Upper lobe of left lung (tissue), 4 donors: ENCODE data around the gene HASPIN.

Source experiments
- POLR2AphosphoS5 ChIP-seq, 2 donors: sonication (generic); formaldehyde crosslinking; IDR thresholded peaks; one replicate each; pipeline ENCODE4 v1.5.1; 2017; ENCODE audit warnings: antibody characterized with exemption in 2 of 2
- TF ChIP-seq, protein P1 (sequence below), 6 experiments: fragments of 450-650 bp in 4 of 6; fragments of 200-600 bp in 2 of 6; sonication (generic) in 2 of 6; IDR thresholded peaks; one replicate each; pipeline ENCODE4 v1.5.1; 2016 to 2019; ENCODE audit warnings: antibody characterized with exemption in 6 of 6

DNA sequence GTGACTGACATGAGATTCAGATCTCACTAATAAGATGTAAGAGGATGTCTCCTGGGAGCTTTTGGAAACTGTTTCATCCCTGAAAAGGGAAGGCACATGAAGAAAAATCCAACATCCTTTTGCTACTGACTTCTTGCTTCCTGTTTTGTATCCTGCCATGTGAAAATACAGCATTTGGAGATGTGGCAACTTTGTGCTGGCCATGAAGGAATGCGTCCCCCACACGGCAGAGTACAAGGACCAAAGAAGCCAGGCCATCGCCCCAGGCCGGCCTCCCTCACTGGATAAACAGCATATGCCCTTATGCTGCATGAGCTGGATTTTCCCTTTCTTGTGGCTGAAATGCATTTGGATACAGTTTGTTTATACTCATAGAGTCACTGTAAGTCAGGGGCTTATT lies 5.5 kb upstream of the HASPIN start:
- TF ChIP-seq, protein P1, sequence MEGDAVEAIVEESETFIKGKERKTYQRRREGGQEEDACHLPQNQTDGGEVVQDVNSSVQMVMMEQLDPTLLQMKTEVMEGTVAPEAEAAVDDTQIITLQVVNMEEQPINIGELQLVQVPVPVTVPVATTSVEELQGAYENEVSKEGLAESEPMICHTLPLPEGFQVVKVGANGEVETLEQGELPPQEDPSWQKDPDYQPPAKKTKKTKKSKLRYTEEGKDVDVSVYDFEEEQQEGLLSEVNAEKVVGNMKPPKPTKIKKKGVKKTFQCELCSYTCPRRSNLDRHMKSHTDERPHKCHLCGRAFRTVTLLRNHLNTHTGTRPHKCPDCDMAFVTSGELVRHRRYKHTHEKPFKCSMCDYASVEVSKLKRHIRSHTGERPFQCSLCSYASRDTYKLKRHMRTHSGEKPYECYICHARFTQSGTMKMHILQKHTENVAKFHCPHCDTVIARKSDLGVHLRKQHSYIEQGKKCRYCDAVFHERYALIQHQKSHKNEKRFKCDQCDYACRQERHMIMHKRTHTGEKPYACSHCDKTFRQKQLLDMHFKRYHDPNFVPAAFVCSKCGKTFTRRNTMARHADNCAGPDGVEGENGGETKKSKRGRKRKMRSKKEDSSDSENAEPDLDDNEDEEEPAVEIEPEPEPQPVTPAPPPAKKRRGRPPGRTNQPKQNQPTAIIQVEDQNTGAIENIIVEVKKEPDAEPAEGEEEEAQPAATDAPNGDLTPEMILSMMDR (IDR thresholded peaks at IDR 0.05), result no peak
- no peak for TF ChIP-seq POLR2AphosphoS5 (IDR thresholded peaks at IDR 0.05)
